K562 (cell line): ENCODE measurements around the gene IL12B. TPM values are rescaled to one million over a fixed set of nuclear protein-coding genes. Genes with fewer than 3 reads are reported as not detected.
"Not testable (repeated sequence)": the region's sequence is repeated elsewhere in the genome, so short reads cannot be mapped to it uniquely, and the experiment has no call there.

Experiments
- ATAC-seq: fragments of 200-7000 bp; cut with Tn5 transposase; 3 replicates; pipeline ENCODE4 v1.9.1; 2020; ENCODE audit warnings: moderate library complexity
- BruUV-seq: library from RNA; stranded (reverse); fragments of 400-500 nt; replicated peaks from 2 replicates; lab custom pipeline; 2021; lab: Mats Ljungman, UMichigan
- CTCF ChIA-PET: fragments of 300-600 bp; formaldehyde crosslinking; extraction: SDS; loops from one replicate; lab custom pipeline; 2021; ENCODE audit warnings: low intra/inter-chr PET ratio; lab: Yijun Ruan, JAX
- POLR2A ChIA-PET: fragments of 300-600, 350-650 bp; sonication (Branson Sonifier 250); formaldehyde crosslinking; extraction: SDS; loops from one replicate; lab custom pipeline; 2021; ENCODE audit warnings: antibody characterized with exemption, inconsistent platforms; lab: Yijun Ruan, JAX
- DNase-seq, 4 experiments: peaks; one replicate each; pipeline versions ENCODE4 v3.0.0 to v3.0.0-alpha.2; 2011 to 2018; ENCODE audit warnings: low spot score in 3 of 4, mixed read lengths in 3 of 4; ENCODE audit errors: extremely low read depth in 1 of 4
- FAIRE-seq: peaks from 2 replicates; lab custom pipeline; 2011; peaks lifted over from hg19 to GRCh38; lab: Jason Lieb, UNC
- H2AFZ ChIP-seq: 2 replicates; pipeline ENCODE4 v1.6.0; 2011; ENCODE audit warnings: low read depth, low read length, control low read depth, inconsistent platforms
- H3K27ac ChIP-seq: fragments of 200-600 bp; 3 replicates; pipeline ENCODE4 v1.8.0; 2011; ENCODE audit warnings: low read depth, mild to moderate bottlenecking, control low read depth, inconsistent platforms, low read length, moderate library complexity, mixed read lengths; ENCODE audit errors: extremely low read depth
- H3K27me3 ChIP-seq, 2 experiments: fragments of 300-600 bp in 1 of 2; 2 replicates in 1 of 2; 3 replicates in 1 of 2; pipeline versions ENCODE4 v1.6.0 to v1.8.0; 2011; ENCODE audit warnings: inconsistent platforms in 2 of 2, low read length in 2 of 2, mild to moderate bottlenecking in 1 of 2, mixed read lengths in 1 of 2, moderate library complexity in 1 of 2; ENCODE audit not compliant: control insufficient read depth in 2 of 2, insufficient read depth in 2 of 2
- H3K36me3 ChIP-seq: fragments of 300-600 bp; 3 replicates; pipeline ENCODE4 v1.8.0; 2011; ENCODE audit warnings: mild to moderate bottlenecking, low read length, inconsistent platforms; ENCODE audit not compliant: control insufficient read depth, insufficient read depth
- H3K4me1 ChIP-seq, 2 experiments: fragments of 200-600 bp in 1 of 2; replicated peaks in 1 of 2; 2 replicates in 1 of 2; 3 replicates in 1 of 2; pipeline versions ENCODE4 v1.5.1 to v1.8.0; 2011; ENCODE audit warnings: inconsistent platforms in 2 of 2, low read length in 2 of 2, mild to moderate bottlenecking in 1 of 2, mixed read lengths in 1 of 2, moderate library complexity in 1 of 2; ENCODE audit not compliant: control insufficient read depth in 2 of 2, insufficient read depth in 2 of 2
- H3K4me2 ChIP-seq: 2 replicates; pipeline ENCODE4 v1.6.1; 2011; ENCODE audit warnings: low read length, control low read depth, inconsistent platforms, mixed read lengths; ENCODE audit not compliant: insufficient read depth
- H3K4me3 ChIP-seq: fragments of 200-600 bp; sonication (generic), shearing (Covaris generic); 2 replicates; pipeline ENCODE4 v1.5.1; 2016; ENCODE audit warnings: control low read depth, inconsistent platforms
- H3K79me2 ChIP-seq: fragments of 200-600 bp; 3 replicates; pipeline ENCODE4 v1.8.0; 2011; ENCODE audit warnings: low read length, inconsistent platforms; ENCODE audit not compliant: control insufficient read depth, insufficient read depth
- H3K9ac ChIP-seq, 2 experiments: 2 replicates each; pipeline versions ENCODE4 v1.6.0 to v1.6.1; 2011; ENCODE audit warnings: low read depth in 2 of 2, low read length in 2 of 2, control low read depth in 1 of 2, inconsistent platforms in 1 of 2, mild to moderate bottlenecking in 1 of 2, mixed read lengths in 1 of 2; ENCODE audit not compliant: insufficient read depth in 1 of 2
- H3K9me1 ChIP-seq: one replicate; pipeline ENCODE4 v1.6.0; 2011; ENCODE audit warnings: inconsistent platforms, mild to moderate bottlenecking, low read length, moderate library complexity; ENCODE audit not compliant: control insufficient read depth, insufficient read depth
- H3K9me3 ChIP-seq: replicated peaks from 2 replicates; pipeline ENCODE4 v1.5.1; 2011; ENCODE audit warnings: low read depth, low read length, inconsistent platforms; ENCODE audit not compliant: control insufficient read depth, insufficient read depth
- H4K20me1 ChIP-seq: replicated peaks from 2 replicates; pipeline ENCODE4 v1.6.1; 2011; ENCODE audit warnings: low read length, inconsistent platforms, mixed read lengths; ENCODE audit not compliant: control insufficient read depth, insufficient read depth
- SPI1 ChIP-seq: IDR thresholded peaks from 2 replicates; pipeline ENCODE4 v1.6.1; 2011; ENCODE audit warnings: low read depth, low read length, control low read depth, borderline replicate concordance
- WGBS: fragments of 100-300 bp; shearing (Covaris generic); methylation state at CpG from one replicate; pipeline ENCODE4 v1.1.6; 2016; ENCODE audit warnings: low coverage, mixed read lengths; ENCODE audit not compliant: insufficient coverage; ENCODE audit errors: missing lambda C conversion rate; 5-methylcytosine and 5-hydroxymethylcytosine counted together
- in situ Hi-C: fragments of 300-500 bp; cut with MboI; formaldehyde crosslinking; loops from 4 replicates; pipeline ENCODE4 v1.15.0; 2018; ENCODE audit warnings: inconsistent platforms, mixed read lengths
- intact Hi-C: fragments of 100-400 bp; cut with micrococcal nuclease; formaldehyde crosslinking; loops from 2 replicates; pipeline ENCODE4 v1.14.2; 2022
- polyA plus RNA-seq, 8 experiments: library from polyadenylated mRNA; depleted of rRNA in 4 of 8; stranded (reverse) in 5 of 8; unstranded in 3 of 8; fragments of >200 nt; fragmentation: Nextera tagmentation in 2 of 8; fragmentation: Illumina TruSeq in 1 of 8; extraction: Ambion mirVana in 2 of 8; extraction: Trizol in 1 of 8; gene quantifications; 2 replicates each; pipeline versions ENCODE4 v1.2.1 to v1.2.3, GENCODE V29; 2011 to 2014; ENCODE audit warnings: inconsistent platforms in 1 of 8, missing spikeins in 1 of 8
- total RNA-seq, 7 experiments: library from RNA; depleted of rRNA in 6 of 7; stranded (reverse); fragments of >200 nt in 6 of 7; fragmentation: Illumina TruSeq in 2 of 7; extraction: Trizol in 2 of 7; gene quantifications; 2 replicates each; pipeline versions ENCODE4 v1.2.1 to v1.2.3, GENCODE V29; 2011 to 2021; ENCODE audit warnings: low replicate concordance in 1 of 7
- TF ChIP-seq, protein P1 (sequence below): fragments of 250-450 bp; sonication (Bioruptor Pico); IDR thresholded peaks from 2 replicates; pipeline ENCODE4 v1.4.0; 2020

IL12B gene
- total and polyA plus RNA-seq, 9 of the 15 experiments (the other 6 are each of a cell fraction or from before 2014, with no cell fraction given) = not detected

GRCh38 chr5:159362220-159362619 is 31.9 kb upstream of the IL12B start:
- in situ Hi-C loops = no loop called here
- no TSS peak for BruUV-seq
- Histone ChIP-seq H3K9ac (no peak overlapping the region), H3K27ac (no peak overlapping the region), H3K9me1 (no peaks in the 10 kb centered on the region), H3K4me1 (no peaks in the 10 kb centered on the region; a peak in 1 of 5 replicates), H3K79me2 (no peaks in the 10 kb centered on the region), H3K4me2 (no peak overlapping the region), H3K27me3 (no peaks in the 10 kb centered on the region), H2AFZ (no peak overlapping the region), H3K4me3 (no peak overlapping the region), H4K20me1 (no peaks in the 10 kb centered on the region), H3K36me3 (no peaks in the 10 kb centered on the region), H3K9me3 (no peaks in the 10 kb centered on the region)
- TF ChIP-seq SPI1 = peak; percentile 64; the same call in 1 of the 2 replicates
- TF ChIP-seq, protein P1, sequence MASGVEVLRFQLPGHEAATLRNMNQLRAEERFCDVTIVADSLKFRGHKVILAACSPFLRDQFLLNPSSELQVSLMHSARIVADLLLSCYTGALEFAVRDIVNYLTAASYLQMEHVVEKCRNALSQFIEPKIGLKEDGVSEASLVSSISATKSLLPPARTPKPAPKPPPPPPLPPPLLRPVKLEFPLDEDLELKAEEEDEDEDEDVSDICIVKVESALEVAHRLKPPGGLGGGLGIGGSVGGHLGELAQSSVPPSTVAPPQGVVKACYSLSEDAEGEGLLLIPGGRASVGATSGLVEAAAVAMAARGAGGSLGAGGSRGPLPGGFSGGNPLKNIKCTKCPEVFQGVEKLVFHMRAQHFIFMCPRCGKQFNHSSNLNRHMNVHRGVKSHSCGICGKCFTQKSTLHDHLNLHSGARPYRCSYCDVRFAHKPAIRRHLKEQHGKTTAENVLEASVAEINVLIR (CRISPR knock-in tag) = no peak
- POLR2A ChIA-PET = interaction anchor here (1.2 kb wide), 1 partner anchor 9 kb away, joined by 3 read pairs; no protein-coding TSS in a partner anchor
- FAIRE-seq (no peak), ATAC-seq (no peak), DNase-seq (no peak)
- CTCF ChIA-PET = no interaction called here
- intact Hi-C loops = no loop called here

- H3K4me2 ChIP-seq, CTCF ChIA-PET, H3K9ac ChIP-seq, H3K4me1 ChIP-seq, intact Hi-C loops, H3K9me3 ChIP-seq, in situ Hi-C loops, H4K20me1 ChIP-seq, H3K27me3 ChIP-seq, DNase-seq, H2AFZ ChIP-seq, H3K4me3 ChIP-seq, H3K9me1 ChIP-seq, BruUV-seq, H3K27ac ChIP-seq, ATAC-seq, FAIRE-seq, H3K79me2 ChIP-seq, H3K36me3 ChIP-seq: not testable (repeated sequence)
- POLR2A ChIA-PET = interaction anchor here (0.6 kb wide), 1 partner anchor 14 kb away, joined by 3 read pairs; no protein-coding TSS in a partner anchor
- 1% methylated on average over 7 of the region's 7 CpGs for WGBS
These were observed 29.6 kb upstream of the IL12B start for GRCh38 chr5:159359871-159360270.
